ENCODE results near the gene ANKRD29.

- TF ChIP-seq EZH2 (IDR thresholded peaks at IDR 0.05; ENCODE audit: low read depth, unreplicated experiment) (no peak), CTCF (conservative IDR thresholded peaks at IDR 0.05; ENCODE audit: low read depth in 2 of 2) (no peak), NANOG (IDR thresholded peaks at IDR 0.05; ENCODE audit: borderline replicate concordance) (no peak), STAT1 (IDR thresholded peaks at IDR 0.05; ENCODE audit: unreplicated experiment) (no peak), JUNB (IDR thresholded peaks at IDR 0.05; ENCODE audit: unreplicated experiment) (no peak), POLR2AphosphoS5 (IDR thresholded peaks at IDR 0.05; ENCODE audit: low read depth) (no peak), EZH2phosphoT487 (IDR thresholded peaks at IDR 0.05; ENCODE audit: unreplicated experiment) (no peak), CREB1 (CRISPR knock-in tag; IDR thresholded peaks at IDR 0.05; ENCODE audit: low read depth) (no peak)
- TF ChIP-seq, protein P1, sequence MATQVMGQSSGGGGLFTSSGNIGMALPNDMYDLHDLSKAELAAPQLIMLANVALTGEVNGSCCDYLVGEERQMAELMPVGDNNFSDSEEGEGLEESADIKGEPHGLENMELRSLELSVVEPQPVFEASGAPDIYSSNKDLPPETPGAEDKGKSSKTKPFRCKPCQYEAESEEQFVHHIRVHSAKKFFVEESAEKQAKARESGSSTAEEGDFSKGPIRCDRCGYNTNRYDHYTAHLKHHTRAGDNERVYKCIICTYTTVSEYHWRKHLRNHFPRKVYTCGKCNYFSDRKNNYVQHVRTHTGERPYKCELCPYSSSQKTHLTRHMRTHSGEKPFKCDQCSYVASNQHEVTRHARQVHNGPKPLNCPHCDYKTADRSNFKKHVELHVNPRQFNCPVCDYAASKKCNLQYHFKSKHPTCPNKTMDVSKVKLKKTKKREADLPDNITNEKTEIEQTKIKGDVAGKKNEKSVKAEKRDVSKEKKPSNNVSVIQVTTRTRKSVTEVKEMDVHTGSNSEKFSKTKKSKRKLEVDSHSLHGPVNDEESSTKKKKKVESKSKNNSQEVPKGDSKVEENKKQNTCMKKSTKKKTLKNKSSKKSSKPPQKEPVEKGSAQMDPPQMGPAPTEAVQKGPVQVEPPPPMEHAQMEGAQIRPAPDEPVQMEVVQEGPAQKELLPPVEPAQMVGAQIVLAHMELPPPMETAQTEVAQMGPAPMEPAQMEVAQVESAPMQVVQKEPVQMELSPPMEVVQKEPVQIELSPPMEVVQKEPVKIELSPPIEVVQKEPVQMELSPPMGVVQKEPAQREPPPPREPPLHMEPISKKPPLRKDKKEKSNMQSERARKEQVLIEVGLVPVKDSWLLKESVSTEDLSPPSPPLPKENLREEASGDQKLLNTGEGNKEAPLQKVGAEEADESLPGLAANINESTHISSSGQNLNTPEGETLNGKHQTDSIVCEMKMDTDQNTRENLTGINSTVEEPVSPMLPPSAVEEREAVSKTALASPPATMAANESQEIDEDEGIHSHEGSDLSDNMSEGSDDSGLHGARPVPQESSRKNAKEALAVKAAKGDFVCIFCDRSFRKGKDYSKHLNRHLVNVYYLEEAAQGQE (IDR thresholded peaks at IDR 0.05; ENCODE audit: unreplicated experiment): no peak
These were observed 66.5 kb downstream of the ANKRD29 start for GRCh38 chr18:23596183-23596582.
